DLD1 (cell line): ENCODE measurements around the gene TBC1D14.

Source experiments
- in situ Hi-C: cut with HindIII; loops from 2 replicates; pipeline ENCODE4 v1.10.0; 2017; ENCODE audit warnings: low sequenced_read_pairs

TBC1D14 gene

DNA sequence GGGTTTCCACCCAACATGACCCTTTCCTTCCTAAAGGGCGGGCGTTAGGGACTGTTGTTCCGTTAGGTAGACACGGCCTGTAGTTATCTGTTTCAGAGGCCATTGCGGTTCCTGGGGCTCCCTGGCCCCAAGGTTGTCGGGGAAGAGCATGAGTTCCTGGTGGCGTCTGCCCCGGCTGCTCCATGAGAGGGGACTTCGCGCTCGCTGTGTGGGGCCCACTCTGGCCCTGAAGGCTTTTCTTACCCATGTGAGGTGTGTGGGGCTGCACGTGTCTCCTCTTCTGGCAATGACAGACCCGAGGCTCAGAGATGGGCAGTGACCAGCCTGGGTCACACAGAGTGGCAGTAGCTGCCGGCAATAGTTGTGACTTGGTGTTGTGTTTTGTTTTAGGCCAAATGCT lies 142.7 kb downstream of the TBC1D14 start:
- in situ Hi-C loops: no loop called here

DNA sequence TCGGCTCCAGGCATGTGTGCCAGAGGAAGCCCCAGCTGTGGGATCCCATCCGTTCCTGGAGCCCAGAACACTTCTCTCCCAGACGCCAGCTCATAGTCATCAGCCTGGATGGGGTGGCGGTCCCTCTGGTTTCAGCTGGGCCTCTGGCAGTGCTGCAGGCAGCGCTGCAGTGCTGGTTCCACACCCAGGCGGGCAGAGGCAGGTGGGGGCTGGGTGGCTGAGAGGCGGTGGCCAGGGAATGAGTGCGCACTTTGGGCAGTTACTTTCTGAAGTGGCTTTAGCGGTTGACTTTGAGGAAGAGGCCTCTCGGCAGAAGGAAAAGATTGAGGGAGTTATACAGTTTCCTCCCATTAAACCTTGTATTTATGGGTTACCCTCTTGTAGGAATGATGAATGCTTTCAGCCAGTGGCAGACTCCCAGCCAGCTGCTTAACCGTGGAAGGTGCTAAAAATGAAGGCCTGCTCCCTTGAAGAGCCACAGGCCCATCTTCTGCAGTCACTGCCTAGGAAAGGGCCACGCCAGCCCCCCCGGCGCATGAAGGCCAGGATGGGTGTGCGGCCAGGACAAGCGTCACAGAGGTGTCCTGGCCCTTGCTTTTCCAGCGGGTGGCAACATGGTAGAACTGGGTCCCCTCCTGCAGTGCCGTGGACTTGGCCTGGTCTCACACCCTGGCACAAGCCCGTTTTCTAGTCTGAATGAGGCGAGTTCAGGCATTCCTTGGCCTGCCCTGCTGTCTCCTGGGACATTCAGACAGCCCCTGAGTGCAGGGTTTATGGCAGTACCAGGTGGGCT lies 143.5 kb downstream of the TBC1D14 start:
- in situ Hi-C loops: no loop called here

- in situ Hi-C loops: no loop called here
Measured at GRCh38 chr4:7054106-7054880, 144.7 kb downstream of the TBC1D14 start.

DNA sequence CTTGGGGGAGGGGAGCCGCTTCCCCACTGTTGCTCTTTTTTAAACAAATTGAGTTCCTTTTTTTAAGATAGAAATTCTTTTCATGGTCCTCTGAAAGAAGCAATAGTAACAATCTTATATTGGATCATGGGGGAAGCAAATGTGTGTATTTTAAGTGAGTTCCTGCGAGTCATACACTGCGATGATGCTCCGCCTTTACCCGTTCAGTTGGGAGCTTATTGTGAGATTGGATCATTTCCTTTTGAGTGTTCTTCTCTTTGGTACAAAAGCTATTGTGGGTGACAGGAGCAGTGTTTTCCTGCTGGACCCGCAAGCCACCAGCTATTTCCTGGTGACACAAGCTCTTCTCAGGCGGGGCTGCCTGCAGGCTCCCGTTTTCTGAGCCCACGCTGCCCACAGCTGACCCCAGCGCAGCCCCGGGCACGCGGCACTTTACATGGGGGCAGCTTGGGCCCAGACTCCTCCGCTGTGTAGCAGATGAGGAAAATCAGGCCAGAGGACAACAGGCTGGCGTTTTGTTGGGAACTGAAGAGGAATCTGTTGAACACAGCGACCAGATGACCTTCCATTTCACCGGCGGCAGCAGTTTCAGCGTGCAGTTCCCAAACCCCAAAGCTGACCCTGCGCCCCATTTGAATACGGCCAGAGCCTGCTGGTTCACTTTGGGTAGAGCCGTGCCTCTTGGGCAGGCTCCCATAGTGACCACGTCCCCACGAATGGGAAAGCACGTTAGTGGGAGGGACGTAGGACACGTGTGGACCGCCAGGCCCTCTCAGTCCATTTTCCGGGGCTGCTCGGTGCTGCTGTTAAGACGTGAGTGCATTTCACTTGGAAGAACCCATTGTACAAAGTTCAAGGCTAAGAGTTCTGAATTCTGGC lies 145.7 kb downstream of the TBC1D14 start:
- in situ Hi-C loops: no loop called here

DNA sequence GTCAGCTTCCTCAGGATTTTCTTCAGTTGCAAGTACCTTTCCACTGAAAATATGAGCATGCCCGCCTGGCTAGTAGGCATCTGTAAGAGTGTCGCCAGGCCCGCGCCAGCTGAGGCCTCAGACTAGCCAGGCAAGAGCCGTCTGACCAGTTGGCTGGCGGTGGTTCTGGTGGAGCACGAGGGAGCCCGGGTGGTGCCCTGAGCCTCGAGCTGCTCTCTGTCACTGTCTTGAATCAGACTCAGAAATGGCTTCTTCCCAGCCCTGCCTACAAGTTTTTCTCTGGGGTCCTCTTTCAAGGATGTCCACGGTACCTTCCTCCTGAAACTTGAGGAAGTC lies 146.3 kb downstream of the TBC1D14 start:
- in situ Hi-C loops: no loop called here

DNA sequence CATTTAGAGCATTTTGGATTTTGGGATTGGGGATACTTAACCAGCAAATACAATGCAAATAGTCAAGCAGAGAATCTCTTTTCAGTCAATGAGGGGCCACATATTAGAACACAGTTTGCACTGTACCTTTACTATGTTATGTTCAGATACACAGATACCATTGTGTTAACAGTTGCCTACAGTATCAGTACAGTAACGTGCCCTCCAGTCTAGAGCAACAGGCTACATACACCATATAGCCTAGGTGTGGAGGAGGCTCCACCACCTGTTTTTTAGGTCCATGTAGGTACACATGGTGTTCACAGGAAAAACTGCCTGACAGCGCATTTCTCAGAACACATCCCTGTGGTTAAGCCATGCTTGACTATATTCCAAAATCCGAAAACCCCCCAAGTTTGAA lies 149.2 kb downstream of the TBC1D14 start:
- in situ Hi-C loops: no loop called here

GRCh38 chr4:7059662-7060061 lies 150.0 kb downstream of the TBC1D14 start:
- in situ Hi-C loops: no loop called here

GRCh38 chr4:7060346-7061150 lies 150.9 kb downstream of the TBC1D14 start:
- in situ Hi-C loops: no loop called here

DNA sequence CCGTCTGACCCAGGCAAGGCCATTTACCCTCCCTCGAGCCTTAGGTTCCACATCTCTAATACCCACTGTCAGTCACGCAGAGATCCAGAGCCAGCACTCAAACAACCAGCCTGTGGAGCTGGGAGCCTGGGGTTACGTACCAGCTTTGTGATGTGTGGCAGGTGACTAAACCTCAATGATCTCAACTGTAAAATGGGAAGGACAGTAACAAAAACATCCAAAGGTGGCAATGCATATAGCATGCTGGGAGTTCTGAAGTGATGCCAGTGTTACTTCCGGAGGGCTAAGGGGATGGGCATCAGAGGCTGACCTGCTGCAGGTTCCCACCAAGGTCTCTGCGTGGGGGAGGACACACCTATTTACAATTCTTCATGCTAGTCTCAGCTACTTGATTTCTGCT lies 152.2 kb downstream of the TBC1D14 start:
- in situ Hi-C loops: no loop called here

GRCh38 chr4:7062816-7063215 lies 153.2 kb downstream of the TBC1D14 start:
- in situ Hi-C loops: no loop called here

DNA sequence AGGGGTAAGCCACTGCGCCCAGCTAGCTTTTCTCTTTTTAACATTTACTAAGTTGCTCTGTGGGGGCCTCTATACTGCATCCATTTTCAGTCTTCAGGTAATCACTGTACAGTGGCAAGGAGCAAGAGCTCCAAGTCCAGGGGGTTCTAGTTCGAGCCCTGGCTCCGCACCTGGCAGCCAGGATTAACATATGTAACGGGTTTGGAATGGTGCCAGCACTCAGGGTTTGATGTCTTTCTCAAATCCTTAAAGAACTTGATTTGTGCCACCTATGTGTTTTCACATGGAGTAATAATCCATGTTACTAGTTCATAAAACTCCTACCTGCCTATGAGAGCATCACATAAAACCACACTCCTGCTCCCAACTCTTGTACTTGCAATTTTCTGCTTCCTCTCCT lies 153.7 kb downstream of the TBC1D14 start:
- in situ Hi-C loops: no loop called here

GRCh38 chr4:7066006-7066405 lies 156.4 kb downstream of the TBC1D14 start:
- in situ Hi-C loops: no loop called here

GRCh38 chr4:7066493-7066892 lies 156.9 kb downstream of the TBC1D14 start:
- in situ Hi-C loops: no loop called here

- in situ Hi-C loops: no loop called here
Measured at GRCh38 chr4:7067126-7067451, 157.5 kb downstream of the TBC1D14 start.

- in situ Hi-C loops: no loop called here
Measured at GRCh38 chr4:7067452-7068278, 158.0 kb downstream of the TBC1D14 start, which contains the start of gene GRPEL1. TSS of gene GRPEL1 (minus strand) at chr4:7068064. CDS start at chr4:7068032, 32 bp downstream.

DNA sequence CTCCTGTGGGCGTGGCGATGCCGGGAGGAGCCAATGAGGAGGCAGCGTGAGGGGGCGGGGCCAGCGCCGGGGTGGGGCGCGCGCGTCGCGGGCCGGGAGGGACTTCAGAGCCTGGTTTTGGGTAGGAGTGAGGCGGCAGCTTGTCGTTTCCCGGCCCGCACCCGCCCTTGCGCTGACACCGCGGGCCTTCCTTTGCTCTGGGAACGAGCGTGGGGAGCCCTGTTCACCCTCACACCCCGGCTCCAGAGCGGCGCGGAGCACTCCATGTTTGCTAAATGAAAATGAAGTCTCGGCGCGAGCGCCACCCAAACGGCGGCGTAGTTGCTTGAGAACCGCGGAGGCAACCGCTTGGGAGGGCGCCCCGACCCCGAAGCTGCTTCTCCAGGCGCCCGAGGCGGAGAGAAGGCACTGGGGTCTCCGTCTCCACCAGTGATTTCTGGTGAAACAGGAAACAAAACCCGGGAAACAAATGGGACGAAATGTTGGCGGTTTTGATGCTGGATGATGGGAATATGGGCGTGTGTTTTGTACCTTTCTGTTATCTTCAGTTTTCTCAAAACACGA lies 158.7 kb downstream of the TBC1D14 start:
- in situ Hi-C loops: no loop called here

GRCh38 chr4:7068883-7069282 lies 159.3 kb downstream of the TBC1D14 start:
- in situ Hi-C loops: no loop called here

- in situ Hi-C loops: no loop called here
Measured at GRCh38 chr4:7070729-7071511, 161.3 kb downstream of the TBC1D14 start.

DNA sequence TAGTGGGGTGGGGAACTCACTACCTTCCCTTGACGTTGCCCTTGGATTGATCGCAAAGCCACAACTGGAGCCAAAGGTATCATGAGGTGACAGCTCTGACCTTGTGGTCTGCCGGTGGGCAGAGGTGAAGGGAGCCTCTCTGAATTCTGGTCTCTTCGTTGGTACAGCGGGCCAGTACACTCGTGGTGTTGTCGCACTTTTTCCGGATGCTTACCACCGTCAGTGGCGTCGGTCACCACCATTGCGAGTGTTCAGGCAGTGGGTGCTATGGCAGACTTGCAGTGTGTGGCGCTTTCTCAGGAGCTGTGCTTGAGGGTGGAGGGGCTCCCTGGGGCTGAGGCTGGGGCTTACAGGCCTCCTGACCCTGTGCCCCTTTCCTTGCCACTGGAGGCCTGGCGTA lies 163.4 kb downstream of the TBC1D14 start:
- in situ Hi-C loops: no loop called here
